Lung (tissue), 12 donors: Measurements from ENCODE around the gene CYP27B1. TPM values are rescaled to one million over a fixed set of nuclear protein-coding genes. Genes with fewer than 3 reads are reported as not detected.

Experiments
- ATAC-seq: fragments of 200-7000 bp; cut with Tn5 transposase; one replicate; pipeline ENCODE4 v1.9.1; 2020; ENCODE audit warnings: moderate number of reproducible peaks; ENCODE audit not compliant: insufficient read depth, low FRiP score
- DNase-seq, 3 donors: peaks; one replicate each; pipeline ENCODE4 v3.0.0-alpha.2; 2013 to 2017
- H3K27ac ChIP-seq, 2 donors: one replicate each; pipeline ENCODE4 v1.5.1; 2013; ENCODE audit warnings: mild to moderate bottlenecking in 2 of 2, moderate library complexity in 2 of 2, control low read depth in 1 of 2, inconsistent platforms in 1 of 2, low read depth in 1 of 2, low read length in 1 of 2
- H3K27me3 ChIP-seq, 3 donors: one replicate each; pipeline ENCODE4 v1.5.1; 2013; ENCODE audit warnings: low read length in 2 of 3; ENCODE audit not compliant: control insufficient read depth in 3 of 3, insufficient read depth in 3 of 3
- H3K36me3 ChIP-seq, 4 donors: one replicate each; pipeline ENCODE4 v1.5.1; 2013; ENCODE audit warnings: low read length in 4 of 4, mild to moderate bottlenecking in 1 of 4, moderate library complexity in 1 of 4; ENCODE audit not compliant: control insufficient read depth in 4 of 4, insufficient read depth in 4 of 4
- H3K4me1 ChIP-seq, 5 donors: one replicate each; pipeline ENCODE4 v1.5.1; 2013; ENCODE audit warnings: low read length in 5 of 5, mild to moderate bottlenecking in 2 of 5, moderate library complexity in 1 of 5; ENCODE audit not compliant: control insufficient read depth in 5 of 5, insufficient read depth in 5 of 5
- H3K4me3 ChIP-seq: one replicate; pipeline ENCODE4 v1.5.1; 2013; ENCODE audit warnings: mild to moderate bottlenecking, control low read depth, moderate library complexity
- H3K9ac ChIP-seq, 2 donors: one replicate each; pipeline ENCODE4 v1.5.1; 2013; ENCODE audit warnings: low read length in 2 of 2, control low read depth in 1 of 2; ENCODE audit not compliant: insufficient read depth in 1 of 2
- H3K9me3 ChIP-seq, 4 donors: one replicate each; pipeline ENCODE4 v1.5.1; 2013; ENCODE audit warnings: low read length in 3 of 4, mild to moderate bottlenecking in 1 of 4, moderate library complexity in 1 of 4; ENCODE audit not compliant: control insufficient read depth in 4 of 4, insufficient read depth in 3 of 4
- WGBS, 2 donors: extraction: QIAGEN DNeasy Blood & Tissue Kit; methylation state at CpG; one replicate each; pipeline ENCODE4 v1.1.7; 2013; 5-methylcytosine and 5-hydroxymethylcytosine counted together
- polyA plus RNA-seq, 2 donors: library from polyadenylated mRNA; stranded (reverse); fragments of 200-250 nt; gene quantifications; one replicate each; pipeline ENCODE4 v1.2.1, GENCODE V29; 2013
- total RNA-seq, 2 donors: library from RNA; depleted of rRNA in 1 of 2; stranded (reverse); fragments of >200 nt in 1 of 2; gene quantifications; one replicate each; pipeline ENCODE4 v1.2.1, GENCODE V29; 2014 to 2021
- TF ChIP-seq, protein P1 (sequence below): IDR thresholded peaks from 2 replicates; pipeline ENCODE4 v1.5.1; 2012; ENCODE audit warnings: mild to moderate bottlenecking; ENCODE audit errors: control extremely low read depth, extremely low read depth
- donor health status: control.
- donor health status: control.
- donor health status: Bipolar disorder and iron deficiency.
- donor health status: healthy.
- donor health status: DM: yes; HTN: yes; CAD: no.

The CYP27B1 gene
- total and polyA plus RNA-seq, 4 donors = 1.7 to 5.8 (median 3.6) TPM

DNA sequence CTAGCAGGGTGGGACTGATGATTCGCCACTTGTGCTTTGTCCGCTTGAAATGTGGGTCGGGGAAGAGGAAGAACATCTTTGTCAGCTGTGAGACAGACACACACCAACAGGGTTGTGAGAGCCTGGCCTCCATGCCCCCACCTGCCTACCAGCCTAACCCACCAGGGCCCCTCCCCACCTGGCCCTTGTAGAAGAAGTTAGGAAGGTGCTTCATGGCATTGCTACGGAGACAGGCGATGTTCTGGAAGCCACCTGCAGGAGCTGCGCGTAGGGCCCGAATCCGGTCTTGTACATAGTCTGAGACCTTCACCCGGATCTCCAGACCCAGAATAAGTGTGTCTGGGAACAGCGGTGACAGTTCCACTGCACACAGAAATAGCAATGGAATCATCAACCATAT, 2.7 kb upstream of the CYP27B1 start:
- H3K9ac ChIP-seq = no peak overlapping the region
- peaks cover 6 to 39% (median 15%) of the 10 kb centered on the region in 5 donors for H3K4me1 ChIP-seq
- ATAC-seq (no peak), DNase-seq (no peak)
- H3K36me3 ChIP-seq = peaks cover 3 to 13% (median 10%) of the 10 kb centered on the region in 4 donors
- 97 to 99% methylated on average over 11 of the region's 11 CpGs for WGBS, 2 donors
- H3K9me3 ChIP-seq = no peaks in the 10 kb centered on the region
- H3K4me3 ChIP-seq = no peak overlapping the region
- TF ChIP-seq, protein P1, sequence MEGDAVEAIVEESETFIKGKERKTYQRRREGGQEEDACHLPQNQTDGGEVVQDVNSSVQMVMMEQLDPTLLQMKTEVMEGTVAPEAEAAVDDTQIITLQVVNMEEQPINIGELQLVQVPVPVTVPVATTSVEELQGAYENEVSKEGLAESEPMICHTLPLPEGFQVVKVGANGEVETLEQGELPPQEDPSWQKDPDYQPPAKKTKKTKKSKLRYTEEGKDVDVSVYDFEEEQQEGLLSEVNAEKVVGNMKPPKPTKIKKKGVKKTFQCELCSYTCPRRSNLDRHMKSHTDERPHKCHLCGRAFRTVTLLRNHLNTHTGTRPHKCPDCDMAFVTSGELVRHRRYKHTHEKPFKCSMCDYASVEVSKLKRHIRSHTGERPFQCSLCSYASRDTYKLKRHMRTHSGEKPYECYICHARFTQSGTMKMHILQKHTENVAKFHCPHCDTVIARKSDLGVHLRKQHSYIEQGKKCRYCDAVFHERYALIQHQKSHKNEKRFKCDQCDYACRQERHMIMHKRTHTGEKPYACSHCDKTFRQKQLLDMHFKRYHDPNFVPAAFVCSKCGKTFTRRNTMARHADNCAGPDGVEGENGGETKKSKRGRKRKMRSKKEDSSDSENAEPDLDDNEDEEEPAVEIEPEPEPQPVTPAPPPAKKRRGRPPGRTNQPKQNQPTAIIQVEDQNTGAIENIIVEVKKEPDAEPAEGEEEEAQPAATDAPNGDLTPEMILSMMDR = no peak
- no peak overlapping the region for H3K27ac ChIP-seq
- H3K27me3 ChIP-seq = peaks cover 0 to 29% (median 26%) of the 10 kb centered on the region in 3 donors

GRCh38 chr12:57767876-57768275, 998 bp upstream of the CYP27B1 start:
- WGBS, 2 donors = 90 to 92% methylated on average over 3 of the region's 3 CpGs
- Histone ChIP-seq H3K27me3 (peaks cover 0 to 46% (median 44%) of the 10 kb centered on the region in 3 donors), H3K4me3 (no peak overlapping the region), H3K9me3 (no peaks in the 10 kb centered on the region), H3K36me3 (peaks cover 3 to 13% (median 8%) of the 10 kb centered on the region in 4 donors), H3K4me1 (peaks cover 6 to 35% (median 15%) of the 10 kb centered on the region in 5 donors), H3K27ac (no peak overlapping the region), H3K9ac (no peak overlapping the region)
- ATAC-seq (no peak), DNase-seq (no peak)
- TF ChIP-seq, protein P1 = no peak

DNA sequence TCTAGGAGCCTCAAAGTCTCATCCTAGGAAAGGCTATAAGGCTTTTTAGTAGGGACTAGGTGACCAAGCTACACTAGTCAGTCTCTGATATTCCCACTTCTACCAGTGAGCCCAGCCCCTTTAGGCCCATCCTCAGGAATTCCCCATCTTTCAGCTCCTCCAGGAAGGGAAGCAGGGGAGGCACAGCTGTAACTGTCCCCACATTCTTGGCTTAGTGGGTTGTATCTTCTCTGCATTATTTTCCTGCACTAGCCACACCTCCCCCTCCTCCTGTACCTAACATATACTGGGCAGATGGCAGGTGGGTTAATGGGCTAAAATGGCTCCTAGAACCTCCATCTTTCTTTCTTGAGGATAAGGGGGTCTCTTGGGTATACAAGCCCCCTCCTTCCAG, 424 bp upstream of the CYP27B1 start:
- peaks cover 0 to 48% (median 47%) of the 10 kb centered on the region in 3 donors for H3K27me3 ChIP-seq
- H3K4me1 ChIP-seq = peaks cover 6 to 35% (median 15%) of the 10 kb centered on the region in 5 donors
- H3K36me3 ChIP-seq = peaks cover 3 to 13% (median 8%) of the 10 kb centered on the region in 4 donors
- no peak for ATAC-seq
- no peak for DNase-seq
- no peaks in the 10 kb centered on the region for H3K9me3 ChIP-seq
- no peak overlapping the region for H3K27ac ChIP-seq
- no peak overlapping the region for H3K9ac ChIP-seq
- no peak overlapping the region for H3K4me3 ChIP-seq
- TF ChIP-seq, protein P1 = no peak
